ENCODE results near the gene RPS2. TPM values are rescaled to one million over a fixed set of nuclear protein-coding genes. Genes with fewer than 3 reads are reported as not detected.
"Not testable (repeated sequence)": the region's sequence is repeated elsewhere in the genome, so short reads cannot be mapped to it uniquely, and the experiment has no call there.

The RPS2 gene
- total RNA-seq, 2 donors from 2014 or later = 5,556 to 5,984 TPM

DNA sequence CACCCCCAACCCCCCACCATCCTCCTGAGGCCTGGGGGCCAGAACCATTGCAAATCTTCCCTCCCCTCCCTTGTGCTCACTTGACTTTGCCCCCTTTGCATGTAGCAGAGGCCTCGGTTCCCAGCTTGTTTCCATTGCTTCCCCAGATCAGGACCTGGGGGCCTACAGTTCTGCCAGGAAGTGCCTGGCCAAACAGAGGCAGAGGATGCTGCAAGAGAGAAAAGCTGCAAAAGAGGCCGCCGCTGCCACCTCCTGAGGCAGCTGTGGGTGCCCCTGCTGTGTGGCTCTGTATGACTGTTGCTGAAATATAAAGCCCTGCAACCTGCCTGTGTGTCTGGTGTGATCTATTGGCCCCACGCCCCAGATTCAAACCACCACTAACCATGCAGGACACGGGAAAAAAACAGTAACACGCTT, 3.0 kb downstream of the RPS2 start:
- ATAC-seq (replicated peaks in 1 of 2) (no peak), DNase-seq (peak in 1 of 2 donors; percentile 39)
- peak overlapping the region; percentile 84 for H3K27ac Mint-ChIP-seq
- H3K9me3 Mint-ChIP-seq = no peaks in the 10 kb centered on the region
- H3K4me3 Mint-ChIP-seq = peak overlapping the region; percentile 91 to 97
- no peaks in the 10 kb centered on the region for H3K27me3 Mint-ChIP-seq (ENCODE audit: low read depth)
- H3K36me3 Mint-ChIP-seq (ENCODE audit: insufficient read depth in 2 of 2) = peaks cover 14 to 32% of the 10 kb centered on the region in 2 donors
- H3K4me1 Mint-ChIP-seq (ENCODE audit: low read depth) = peaks cover 46% of the 10 kb centered on the region

DNA sequence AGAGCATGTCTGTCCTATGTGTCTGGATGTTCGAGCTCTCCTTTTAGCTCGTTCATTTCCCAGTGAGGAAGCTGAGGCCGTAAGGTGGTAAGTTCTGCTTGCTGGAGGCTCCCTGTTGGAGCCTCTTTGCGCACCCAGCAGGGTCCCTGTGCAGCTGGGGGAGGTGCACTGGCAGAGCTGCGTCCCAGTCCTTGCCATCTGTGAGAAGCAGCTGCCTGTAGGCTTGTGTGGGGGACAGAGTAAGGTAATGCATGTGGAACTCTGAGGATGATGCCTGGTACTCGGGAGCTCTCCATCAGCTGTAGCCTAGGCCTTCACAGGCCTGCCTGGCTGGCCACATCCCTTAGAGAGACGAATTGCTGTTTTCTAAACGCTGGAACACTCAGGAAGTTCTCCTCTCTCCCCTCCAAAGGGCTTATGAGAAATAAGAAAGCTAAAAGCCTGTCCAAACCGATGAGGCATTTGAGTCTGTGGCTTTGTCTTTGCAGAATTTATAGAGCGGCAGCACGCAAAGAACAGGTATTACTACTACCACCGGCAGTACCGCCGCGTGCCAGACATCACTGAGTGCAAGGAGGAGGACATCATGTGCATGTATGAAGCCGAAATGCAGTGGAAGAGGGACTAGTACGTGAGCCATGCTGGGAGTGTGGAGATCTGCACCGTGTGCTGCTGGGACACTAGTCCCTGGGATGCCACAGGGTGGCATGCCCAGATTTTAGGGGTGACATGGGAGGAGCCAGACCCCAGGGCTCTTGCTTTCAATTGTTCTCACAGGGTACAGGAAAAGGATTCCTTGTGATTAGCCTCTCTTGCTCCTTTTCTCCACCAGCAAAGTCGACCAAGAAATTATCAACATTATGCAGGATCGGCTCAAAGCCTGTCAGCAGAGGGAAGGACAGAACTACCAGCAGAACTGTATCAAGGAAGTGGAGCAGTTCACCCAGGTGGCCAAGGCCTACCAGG, 3.7 kb downstream of the RPS2 start:
- Mint-ChIP-seq H3K4me1 (ENCODE audit: low read depth) (peaks cover 46% of the 10 kb centered on the region), H3K9me3 (no peaks in the 10 kb centered on the region), H3K4me3 (peak overlapping the region; percentile 97 to 98), H3K27ac (peak overlapping the region; percentile 97), H3K27me3 (ENCODE audit: low read depth) (no peaks in the 10 kb centered on the region), H3K36me3 (ENCODE audit: insufficient read depth in 2 of 2) (peaks cover 14 to 32% of the 10 kb centered on the region in 2 donors)
- ATAC-seq (replicated peaks in 1 of 2) (peak in 1 of 2 donors; percentile 18), DNase-seq (peak in 1 of 2 donors; percentile 60)

DNA sequence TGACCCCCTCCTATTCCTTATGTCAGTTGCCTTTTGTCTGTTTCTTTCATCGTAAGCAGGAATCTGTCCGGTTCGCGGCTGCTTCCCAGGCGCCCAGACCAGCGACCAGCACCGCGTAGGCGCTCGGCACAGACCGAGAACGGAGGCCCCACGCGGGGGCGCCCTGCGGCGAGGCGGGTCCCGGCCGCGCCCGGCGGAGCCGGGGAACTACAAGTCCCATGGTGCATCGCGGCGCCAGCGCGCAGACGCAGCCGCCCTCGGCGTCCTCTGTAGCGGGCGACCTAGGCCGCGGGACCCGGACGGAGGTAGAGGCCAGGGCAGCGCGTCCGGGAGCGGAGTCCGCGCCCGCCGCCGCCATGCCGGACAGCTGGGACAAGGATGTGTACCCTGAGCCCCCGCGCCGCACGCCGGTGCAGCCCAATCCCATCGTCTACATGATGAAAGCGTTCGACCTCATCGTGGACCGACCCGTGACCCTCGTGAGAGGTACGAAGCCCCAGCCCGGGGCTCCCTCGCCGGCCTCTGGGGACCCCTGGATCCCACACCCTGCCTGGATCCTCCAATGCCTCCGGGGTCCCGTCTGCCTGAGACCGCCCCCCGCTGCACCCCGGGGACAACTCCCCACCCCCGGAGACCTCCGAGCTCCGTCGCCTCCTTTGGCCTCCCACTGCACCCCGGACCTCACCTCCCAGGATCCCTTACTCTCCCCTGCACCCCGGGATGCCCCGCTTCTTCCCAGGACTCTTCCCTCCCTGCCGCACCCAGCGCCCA, 5.2 kb downstream of the RPS2 start, which contains the start of gene NDUFB10:
NDUFB10 (plus strand) TSS at position 270 of the 771 bp plus-strand sequence; CDS start at position 357, 87 bp downstream.
- Mint-ChIP-seq H3K4me1 (ENCODE audit: low read depth) (peaks cover 41% of the 10 kb centered on the region), H3K9me3 (no peaks in the 10 kb centered on the region), H3K4me3 (peak within 1 kb of the TSS; percentile 97 to 98), H3K27me3 (ENCODE audit: low read depth) (no peaks in the 10 kb centered on the region), H3K27ac (peak within 1 kb of the TSS; percentile 97), H3K36me3 (ENCODE audit: insufficient read depth in 2 of 2) (peaks cover 13 to 32% of the 10 kb centered on the region in 2 donors)
- ATAC-seq (replicated peaks in 1 of 2) (peak; percentile 75 to 86), DNase-seq (peak; percentile 96 to 98)

DNA sequence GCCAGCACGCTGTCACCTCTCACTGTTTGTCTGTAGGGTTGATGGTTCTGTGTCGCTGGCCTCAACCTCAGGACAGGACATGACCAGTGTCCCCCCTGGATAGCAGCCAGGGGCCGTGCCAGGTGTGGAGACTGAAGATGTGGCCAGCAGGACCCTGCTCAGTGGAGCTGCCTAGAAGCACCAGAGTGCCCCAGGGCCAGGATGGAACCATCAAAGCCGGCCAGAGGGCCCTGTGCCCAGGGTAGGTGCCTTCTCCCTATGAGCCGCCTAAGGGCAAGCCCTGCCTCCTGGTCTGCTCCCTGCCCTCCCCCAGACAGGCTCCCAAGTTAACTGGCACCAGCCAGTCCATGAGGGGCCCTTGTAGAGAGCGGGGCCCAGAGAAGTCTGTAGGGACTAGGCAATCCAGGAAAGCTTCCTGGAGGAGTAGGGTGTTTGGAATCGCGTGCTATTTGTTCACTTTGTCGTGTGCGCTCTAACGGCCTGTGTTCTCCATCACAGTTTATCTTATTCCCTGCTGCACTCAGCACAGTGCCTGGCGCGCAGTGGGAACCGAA, 5.8 kb downstream of the RPS2 start:
- Mint-ChIP-seq H3K36me3 (ENCODE audit: insufficient read depth in 2 of 2) (peaks cover 9 to 27% of the 10 kb centered on the region in 2 donors), H3K4me1 (ENCODE audit: low read depth) (peaks cover 39% of the 10 kb centered on the region), H3K27me3 (ENCODE audit: low read depth) (no peaks in the 10 kb centered on the region), H3K4me3 (peak overlapping the region; percentile 97 to 98), H3K9me3 (no peaks in the 10 kb centered on the region), H3K27ac (peak overlapping the region; percentile 97)
- DNase-seq (no peak), ATAC-seq (replicated peaks in 1 of 2) (peak in 1 of 2 donors; percentile 13)

DNA sequence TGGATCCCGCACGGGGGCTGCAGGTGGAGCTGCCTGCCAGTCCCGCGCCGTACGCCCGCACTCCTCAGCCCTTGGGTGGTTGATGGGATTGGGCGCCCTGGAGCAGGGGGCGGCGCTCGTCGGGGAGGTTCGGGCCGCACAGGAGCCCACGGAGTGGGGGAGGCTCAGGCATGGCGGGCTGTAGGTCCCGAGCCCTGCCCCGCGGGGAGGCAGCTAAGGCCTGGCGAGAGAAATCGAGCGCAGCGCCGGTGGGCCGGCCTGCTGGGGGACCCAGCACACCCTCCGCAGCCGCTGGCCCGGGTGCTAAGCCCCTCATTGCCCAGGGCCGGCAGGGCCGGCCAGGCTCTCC, 6.5 kb downstream of the RPS2 start:
- not testable (repeated sequence) for H3K9me3 Mint-ChIP-seq; H3K4me3 Mint-ChIP-seq; ATAC-seq (replicated peaks in 1 of 2); DNase-seq; H3K27me3 Mint-ChIP-seq (ENCODE audit: low read depth); H3K27ac Mint-ChIP-seq
- H3K4me1 Mint-ChIP-seq (ENCODE audit: low read depth) = peaks cover 32% of the 10 kb centered on the region
- H3K36me3 Mint-ChIP-seq (ENCODE audit: insufficient read depth in 2 of 2) = peaks cover 5 to 20% of the 10 kb centered on the region in 2 donors

DNA sequence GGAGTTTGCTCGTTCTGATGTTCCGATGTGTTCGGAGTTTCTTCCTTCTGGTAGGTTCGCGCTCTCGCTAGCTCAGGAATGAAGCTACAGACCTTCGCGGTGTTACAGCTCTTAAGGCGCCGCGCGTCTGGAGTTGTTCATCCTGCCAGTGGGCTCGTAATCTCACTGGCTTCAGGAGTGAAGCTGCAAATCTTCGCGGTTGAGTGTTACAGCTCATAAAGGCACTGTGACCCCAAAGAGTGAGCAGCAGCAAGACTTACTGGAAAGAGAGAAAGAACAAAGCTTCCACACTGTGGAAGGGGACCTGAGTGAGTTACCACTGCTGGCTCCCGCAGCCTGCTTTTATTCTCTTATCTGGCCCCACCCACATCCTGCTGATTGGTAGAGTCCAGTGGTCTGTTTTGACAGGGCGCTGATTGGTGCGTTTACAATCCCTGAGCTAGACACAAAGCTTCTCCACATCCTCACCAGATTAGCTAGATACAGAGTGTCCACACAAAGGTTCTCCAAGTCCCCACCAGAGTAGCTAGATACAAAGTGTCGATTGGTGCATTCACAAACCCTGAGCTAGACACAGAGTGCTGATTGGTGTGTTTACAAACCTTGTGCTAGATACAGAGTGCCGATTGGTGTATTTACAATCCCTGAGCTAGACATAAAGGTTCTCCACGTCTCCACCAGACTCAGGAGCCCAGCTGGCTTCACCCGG, 7.0 kb downstream of the RPS2 start:
- H3K36me3 Mint-ChIP-seq (ENCODE audit: insufficient read depth in 2 of 2) = peaks cover 3 to 15% of the 10 kb centered on the region in 2 donors
- not testable (repeated sequence) for H3K27ac Mint-ChIP-seq; ATAC-seq (replicated peaks in 1 of 2); H3K9me3 Mint-ChIP-seq; H3K27me3 Mint-ChIP-seq (ENCODE audit: low read depth); H3K4me3 Mint-ChIP-seq; DNase-seq
- peaks cover 27% of the 10 kb centered on the region for H3K4me1 Mint-ChIP-seq (ENCODE audit: low read depth)

DNA sequence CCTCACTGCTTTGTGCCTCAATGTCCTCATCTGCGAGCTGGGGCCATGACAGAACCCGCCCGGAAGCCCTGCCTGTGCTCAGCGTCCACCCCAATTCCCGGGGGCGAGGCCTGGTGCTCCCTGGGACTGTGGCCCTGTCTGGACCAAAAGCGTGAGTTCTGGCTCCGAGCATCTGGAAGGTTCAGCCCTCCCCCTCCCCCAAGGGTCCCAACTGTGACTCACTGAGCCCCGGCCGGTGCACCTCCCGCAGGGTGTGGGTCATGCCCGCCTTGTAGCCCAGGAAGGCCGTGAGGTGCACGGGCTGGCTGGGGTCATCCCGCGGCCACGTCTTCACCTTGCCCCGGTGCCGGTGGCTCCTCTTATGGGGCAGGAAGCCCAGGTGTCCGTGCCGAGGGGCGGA, 10.9 kb downstream of the RPS2 start:
- Mint-ChIP-seq H3K4me1 (ENCODE audit: low read depth) (no peaks in the 10 kb centered on the region), H3K27ac (no peak overlapping the region), H3K9me3 (no peaks in the 10 kb centered on the region), H3K4me3 (no peak overlapping the region), H3K36me3 (ENCODE audit: insufficient read depth in 2 of 2) (no peaks in the 10 kb centered on the region), H3K27me3 (ENCODE audit: low read depth) (no peaks in the 10 kb centered on the region)
- no peak for DNase-seq
- ATAC-seq (replicated peaks in 1 of 2) = no peak

DNA sequence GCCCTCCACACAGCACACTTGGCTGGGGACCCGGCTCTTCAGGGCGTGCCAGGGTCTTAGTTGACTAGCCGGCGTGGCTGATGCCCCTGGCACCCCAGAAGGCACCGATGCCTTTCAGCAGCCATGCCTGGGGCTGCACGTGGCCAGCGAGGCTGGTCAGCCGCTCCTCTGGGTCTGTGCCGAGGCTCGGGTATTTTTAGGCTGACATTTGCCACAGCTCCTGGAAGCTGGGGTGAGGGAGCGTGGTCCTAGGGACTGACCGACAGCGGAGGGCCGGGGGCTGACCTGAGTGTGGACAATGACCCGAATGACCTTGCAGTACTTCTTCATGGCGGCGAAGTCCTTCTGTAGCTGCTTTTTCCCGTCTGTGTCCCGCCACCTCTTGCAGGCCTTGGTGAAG, 14.1 kb downstream of the RPS2 start:
- no peak overlapping the region for H3K27ac Mint-ChIP-seq
- ATAC-seq (replicated peaks in 1 of 2) (no peak), DNase-seq (no peak)
- H3K9me3 Mint-ChIP-seq = no peaks in the 10 kb centered on the region
- no peaks in the 10 kb centered on the region for H3K36me3 Mint-ChIP-seq (ENCODE audit: insufficient read depth in 2 of 2)
- H3K27me3 Mint-ChIP-seq (ENCODE audit: low read depth) = no peaks in the 10 kb centered on the region
- peaks cover 1% of the 10 kb centered on the region for H3K4me1 Mint-ChIP-seq (ENCODE audit: low read depth)
- no peak overlapping the region for H3K4me3 Mint-ChIP-seq

DNA sequence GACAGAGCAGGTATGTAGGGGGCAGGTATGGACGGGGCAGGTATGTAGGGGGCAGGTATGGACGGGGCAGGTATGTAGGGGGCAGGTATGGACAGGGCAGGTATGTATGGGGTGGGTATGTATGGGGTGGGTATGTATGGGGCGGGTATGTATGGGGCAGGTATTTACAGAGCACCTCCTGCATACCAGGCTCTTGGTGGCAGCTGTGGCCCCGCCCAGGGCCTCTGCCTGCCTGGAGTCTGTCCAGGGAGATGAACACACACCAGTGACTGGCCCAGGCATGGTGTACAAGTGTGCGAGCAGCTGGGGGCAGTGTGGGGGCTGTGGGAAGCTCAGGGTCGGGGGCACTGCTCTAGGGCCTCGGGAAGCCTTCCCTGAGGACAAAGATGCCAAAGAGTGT, 14.6 kb downstream of the RPS2 start:
- DNase-seq = no peak
- peaks cover 5% of the 10 kb centered on the region for H3K4me1 Mint-ChIP-seq (ENCODE audit: low read depth)
- no peak for ATAC-seq (replicated peaks in 1 of 2)
- H3K27me3 Mint-ChIP-seq (ENCODE audit: low read depth) = no peaks in the 10 kb centered on the region
- no peaks in the 10 kb centered on the region for H3K36me3 Mint-ChIP-seq (ENCODE audit: insufficient read depth in 2 of 2)
- no peak overlapping the region for H3K27ac Mint-ChIP-seq
- H3K4me3 Mint-ChIP-seq = no peak overlapping the region
- no peaks in the 10 kb centered on the region for H3K9me3 Mint-ChIP-seq

DNA sequence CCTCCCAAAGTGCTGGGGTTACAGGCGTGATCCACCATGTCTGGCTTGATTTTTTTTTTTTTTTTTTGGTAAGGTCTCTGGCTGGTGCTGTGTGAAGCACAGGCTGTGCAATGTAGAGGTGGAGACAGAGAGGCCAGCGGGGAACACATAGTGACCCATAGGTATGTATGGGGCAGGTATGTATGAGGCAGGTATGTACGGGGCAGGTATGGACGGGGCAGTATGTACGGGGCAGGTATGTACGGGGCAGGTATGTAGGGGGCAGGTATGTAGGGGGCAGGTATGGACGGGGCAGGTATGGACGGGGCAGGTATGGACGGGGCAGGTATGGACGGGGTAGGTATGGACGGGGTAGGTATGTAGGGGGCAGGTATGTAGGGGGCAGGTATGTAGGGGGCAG, 15.1 kb downstream of the RPS2 start:
- Mint-ChIP-seq H3K4me3 (no peak overlapping the region), H3K27me3 (ENCODE audit: low read depth) (no peaks in the 10 kb centered on the region), H3K4me1 (ENCODE audit: low read depth) (peaks cover 8% of the 10 kb centered on the region), H3K9me3 (no peaks in the 10 kb centered on the region), H3K36me3 (ENCODE audit: insufficient read depth in 2 of 2) (no peaks in the 10 kb centered on the region), H3K27ac (no peak overlapping the region)
- DNase-seq = no peak
- ATAC-seq (replicated peaks in 1 of 2) = no peak

DNA sequence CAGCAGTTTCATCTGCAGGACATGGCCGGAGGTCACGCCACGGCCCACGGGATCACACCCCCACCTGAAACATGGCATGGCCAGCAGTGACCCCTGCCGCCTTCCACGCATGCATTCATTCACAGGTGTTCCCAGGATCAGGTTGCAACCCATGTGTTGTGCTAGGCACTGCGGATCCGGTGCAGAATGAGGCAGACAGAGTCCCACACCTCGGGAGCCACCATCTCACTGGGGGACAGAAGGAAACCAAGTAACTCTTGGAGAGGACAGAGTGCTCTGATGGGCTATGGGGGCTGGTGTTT, 17.3 kb downstream of the RPS2 start:
- Mint-ChIP-seq H3K4me3 (no peak overlapping the region), H3K36me3 (ENCODE audit: insufficient read depth in 2 of 2) (peaks cover 2% of the 10 kb centered on the region in 2 donors), H3K27me3 (ENCODE audit: low read depth) (no peaks in the 10 kb centered on the region), H3K4me1 (ENCODE audit: low read depth) (peaks cover 20% of the 10 kb centered on the region), H3K9me3 (no peaks in the 10 kb centered on the region), H3K27ac (no peak overlapping the region)
- no peak for DNase-seq
- ATAC-seq (replicated peaks in 1 of 2) = no peak

DNA sequence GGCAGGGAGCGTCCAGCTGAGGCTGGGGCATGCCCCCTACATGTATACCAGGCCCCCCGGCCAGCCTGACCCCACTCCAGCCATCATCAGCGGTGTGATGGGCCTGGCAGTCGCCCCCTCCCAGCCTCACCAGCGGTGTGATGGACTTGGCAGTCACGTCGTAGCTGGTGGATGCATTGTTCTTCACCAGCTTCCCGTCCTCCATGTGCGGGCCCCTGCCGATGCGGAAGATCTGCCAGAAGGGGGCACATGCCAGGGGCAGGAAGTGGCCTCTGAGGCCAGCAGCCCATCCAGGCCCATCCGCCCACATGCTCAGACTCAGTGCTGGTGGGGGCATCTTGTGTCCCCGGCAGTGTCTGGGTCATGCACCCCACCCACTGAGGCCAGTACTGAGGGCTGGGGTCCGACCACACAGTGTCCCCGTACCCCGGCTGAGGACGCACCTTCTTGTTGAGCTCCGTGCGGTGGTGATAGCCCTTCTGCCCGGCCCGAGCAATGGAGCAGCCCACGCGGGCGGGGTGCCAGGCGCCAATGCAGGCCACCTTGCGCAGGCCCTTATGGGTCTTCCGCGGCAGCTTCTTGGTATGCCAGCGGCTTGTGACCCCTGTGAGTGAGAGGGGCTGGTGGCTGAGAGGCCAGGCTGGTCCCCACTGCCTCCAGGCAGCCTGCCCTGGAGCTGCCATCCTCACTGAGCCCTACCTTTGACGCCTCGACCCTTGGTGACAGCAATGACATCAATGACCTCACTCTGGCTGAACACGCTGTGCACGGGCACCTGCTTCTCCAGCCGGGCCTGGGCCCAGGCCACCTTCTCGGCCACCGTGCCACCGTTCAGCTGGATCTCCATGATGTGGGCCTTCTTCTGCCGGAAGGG, 17.9 kb downstream of the RPS2 start:
- Mint-ChIP-seq H3K9me3 (no peaks in the 10 kb centered on the region), H3K4me3 (no peak overlapping the region), H3K27ac (no peak overlapping the region), H3K27me3 (ENCODE audit: low read depth) (no peaks in the 10 kb centered on the region), H3K36me3 (ENCODE audit: insufficient read depth in 2 of 2) (peaks cover 2% of the 10 kb centered on the region in 2 donors), H3K4me1 (ENCODE audit: low read depth) (peaks cover 26% of the 10 kb centered on the region)
- no peak for DNase-seq
- ATAC-seq (replicated peaks in 1 of 2) = no peak

Measured in activated T-cell treated with anti-CD3 and anti-CD28 coated beads, Interleukin-2, amount 50 U/mL, for 72 hours (primary cell).